NCI-H146 treated with DMSO at 0.1 percent for 48 hours (cell line): ENCODE data around the gene KCNQ4.

ENCODE experiments used
- DNase-seq: peaks from one replicate; lab custom pipeline; 2025; ENCODE audit not compliant: unreplicated experiment; lab: John Stamatoyannopoulos, UW

Gene KCNQ4

GRCh38 chr1:40857737-40858136 lies 74.2 kb downstream of the KCNQ4 start:
- DNase-seq, result no peak

- DNase-seq, result no peak
These were observed 75.3 kb downstream of the KCNQ4 start for GRCh38 chr1:40858856-40859416.

- no peak for DNase-seq
These were observed 77.2 kb downstream of the KCNQ4 start for GRCh38 chr1:40860706-40861223.

GRCh38 chr1:40861224-40862003 lies 77.8 kb downstream of the KCNQ4 start:
- no peak for DNase-seq

GRCh38 chr1:40862008-40862863 lies 78.6 kb downstream of the KCNQ4 start, which contains the start of gene CITED4:
Gene CITED4 (minus strand): TSS chr1:40862363. CDS start chr1:40862127, 236 bp downstream.
- peak; percentile 80 for DNase-seq

- no peak for DNase-seq
These were observed 84.6 kb downstream of the KCNQ4 start for GRCh38 chr1:40868051-40868723.

GRCh38 chr1:40870135-40870728 lies 86.6 kb downstream of the KCNQ4 start:
- DNase-seq, result no peak

GRCh38 chr1:40872276-40872675 lies 88.7 kb downstream of the KCNQ4 start:
- DNase-seq, result no peak

GRCh38 chr1:40873863-40874472 lies 90.4 kb downstream of the KCNQ4 start:
- no peak for DNase-seq

GRCh38 chr1:40876436-40876761 lies 92.8 kb downstream of the KCNQ4 start:
- no peak for DNase-seq

GRCh38 chr1:40876891-40877290 lies 93.3 kb downstream of the KCNQ4 start:
- no peak for DNase-seq

GRCh38 chr1:40877698-40878097 lies 94.1 kb downstream of the KCNQ4 start:
- DNase-seq, result no peak

- DNase-seq, result no peak
These were observed 95.3 kb downstream of the KCNQ4 start for GRCh38 chr1:40878906-40879305.

- DNase-seq, result no peak
These were observed 96.0 kb downstream of the KCNQ4 start for GRCh38 chr1:40879482-40880175.

- DNase-seq, result no peak
These were observed 97.4 kb downstream of the KCNQ4 start for GRCh38 chr1:40880813-40881549.

GRCh38 chr1:40884055-40884795 lies 100.6 kb downstream of the KCNQ4 start:
- no peak for DNase-seq

GRCh38 chr1:40886318-40887011 lies 102.9 kb downstream of the KCNQ4 start:
- no peak for DNase-seq

GRCh38 chr1:40887012-40887378 lies 103.4 kb downstream of the KCNQ4 start:
- DNase-seq, result no peak
